GM18507 (cell line): ENCODE measurements around the gene ZNF804B.

Experiments used
- DNase-seq: peaks from one replicate; pipeline ENCODE4 v3.0.0; 2011; ENCODE audit warnings: low read depth; ENCODE audit not compliant: insufficient read length; ENCODE audit errors: extremely low spot score
- FAIRE-seq: peaks from 2 replicates; lab custom pipeline; 2011; peaks lifted over from hg19 to GRCh38; lab: Jason Lieb, UNC

The ZNF804B gene

GRCh38 chr7:88942815-88943501, 183.5 kb downstream of the ZNF804B start:
- no peak for FAIRE-seq

GRCh38 chr7:88951826-88952225, 192.3 kb downstream of the ZNF804B start:
- DNase-seq, result no peak
- no peak for FAIRE-seq

More at GRCh38 chr7:88942815-88943501, 183.5 kb downstream of the ZNF804B start:
- no peak for DNase-seq

DNA sequence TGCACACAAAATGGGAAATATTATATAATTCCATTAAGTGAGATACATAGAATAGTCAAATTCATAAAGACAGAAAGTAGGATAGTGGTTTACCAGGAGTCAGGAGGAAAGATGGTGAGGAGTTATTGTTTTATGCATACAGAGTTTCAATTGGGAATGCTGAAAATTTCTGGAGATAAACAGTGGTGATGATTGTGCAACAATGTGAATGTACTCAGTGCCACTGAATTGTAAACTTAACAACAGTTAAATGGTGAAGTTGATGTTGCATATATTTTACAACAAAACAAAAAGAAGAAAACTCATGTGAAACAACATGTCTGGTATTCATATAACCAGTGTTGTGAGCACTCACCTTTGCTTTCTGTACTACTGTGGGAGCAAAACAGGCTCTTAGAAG, 204.9 kb downstream of the ZNF804B start:
- DNase-seq, result no peak
- FAIRE-seq, result no peak

DNA sequence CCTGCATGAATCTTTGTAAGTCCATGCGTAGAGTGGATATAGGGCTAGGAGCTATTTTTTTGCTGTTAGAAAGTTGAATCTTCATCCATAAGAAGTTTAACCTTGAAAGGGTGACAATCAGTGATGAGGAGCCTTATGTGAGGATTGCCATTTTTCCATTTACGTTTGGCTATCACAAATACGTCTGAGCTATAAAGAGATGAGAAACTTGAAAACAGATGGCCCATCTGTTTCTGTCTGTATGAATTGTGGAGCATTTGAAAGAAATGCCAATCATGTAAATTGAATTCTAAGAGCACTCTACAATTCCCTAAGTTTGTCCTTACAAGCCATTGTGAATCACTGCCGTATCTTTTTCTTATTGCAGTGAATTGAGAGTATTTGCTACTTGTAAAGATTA, 205.9 kb downstream of the ZNF804B start:
- FAIRE-seq, result no peak

DNA sequence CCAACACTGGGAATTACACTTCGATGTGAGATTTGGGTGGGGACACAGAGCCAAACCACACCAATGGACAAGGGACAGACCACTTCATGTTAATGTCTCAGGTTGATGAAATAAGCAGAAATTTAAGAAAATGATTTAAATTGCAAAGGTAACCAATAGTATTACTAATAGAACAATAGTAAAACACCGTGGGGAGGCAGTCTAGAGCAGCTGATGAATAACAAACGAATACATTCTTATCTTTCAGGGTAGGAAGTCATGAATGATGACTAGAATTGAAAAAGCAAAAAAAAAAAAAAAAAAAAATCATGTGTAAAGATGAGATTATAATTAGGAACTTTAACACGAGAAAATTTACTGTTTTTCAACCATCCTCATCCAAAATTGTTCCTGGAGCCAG, 207.9 kb downstream of the ZNF804B start:
- DNase-seq (no peak), FAIRE-seq (no peak)

More for the DNA sequence above, 205.9 kb downstream of the ZNF804B start:
- DNase-seq, result no peak

DNA sequence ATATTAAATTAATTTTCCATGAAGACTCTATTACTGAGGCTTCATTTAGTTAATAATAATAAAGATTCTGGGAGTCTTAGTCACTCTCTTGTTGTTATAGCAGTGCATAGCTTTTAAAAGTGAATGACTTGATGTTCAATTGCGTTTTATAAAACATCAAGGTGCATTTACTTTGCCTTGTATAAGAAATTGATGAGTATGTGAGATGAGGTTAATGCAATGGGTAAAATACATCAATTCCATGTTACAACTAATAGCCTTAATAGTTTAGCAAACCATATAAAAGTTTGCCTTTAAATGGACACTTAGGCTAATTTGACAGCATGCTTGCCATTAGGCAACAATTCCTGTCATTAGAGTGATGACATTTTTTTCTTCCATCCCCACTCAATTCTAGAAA, 209.7 kb downstream of the ZNF804B start:
- FAIRE-seq, result no peak
- DNase-seq, result no peak

DNA sequence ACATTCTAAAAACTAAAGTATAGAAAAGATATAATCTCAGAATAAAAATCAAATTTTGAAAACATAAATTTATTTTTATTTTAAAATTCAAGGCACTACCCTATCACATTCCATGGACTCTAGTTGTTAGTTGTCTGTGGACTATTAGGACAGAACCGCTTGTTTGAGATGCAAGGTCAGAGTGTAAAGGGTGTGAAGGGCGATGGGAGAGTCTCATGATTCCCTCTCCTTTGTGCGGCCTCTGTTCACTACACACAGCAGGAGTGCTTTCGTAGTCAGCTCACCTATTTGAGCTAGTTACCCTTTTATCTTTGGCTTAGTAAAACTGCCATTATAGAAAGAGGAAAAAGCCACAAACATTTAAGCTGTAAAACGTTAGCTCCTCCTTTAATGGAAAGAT, 225.8 kb downstream of the ZNF804B start:
- FAIRE-seq, result no peak
- no peak for DNase-seq

DNA sequence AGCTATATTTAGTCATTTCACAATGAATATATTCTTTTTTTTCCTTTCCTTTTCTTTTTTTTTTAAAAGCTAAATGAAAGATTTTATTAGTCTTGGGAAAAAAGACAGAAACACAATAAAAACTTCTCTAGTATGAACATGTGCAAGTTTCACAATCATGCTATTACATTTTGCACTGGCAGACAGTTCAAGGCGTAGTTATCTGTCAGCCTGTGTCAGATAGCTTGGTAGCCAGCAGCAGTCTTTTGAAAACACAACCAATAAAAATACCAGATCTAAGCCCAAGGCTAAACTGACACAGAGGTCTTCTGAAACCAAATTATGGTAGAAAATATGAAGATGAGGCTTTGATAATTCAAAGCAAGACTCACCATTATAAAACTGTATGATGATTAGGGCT, 241.8 kb downstream of the ZNF804B start:
- FAIRE-seq (no peak), DNase-seq (no peak)

GRCh38 chr7:89002981-89003956, 243.8 kb downstream of the ZNF804B start:
- DNase-seq, result no peak
- peak; percentile 33 for FAIRE-seq

DNA sequence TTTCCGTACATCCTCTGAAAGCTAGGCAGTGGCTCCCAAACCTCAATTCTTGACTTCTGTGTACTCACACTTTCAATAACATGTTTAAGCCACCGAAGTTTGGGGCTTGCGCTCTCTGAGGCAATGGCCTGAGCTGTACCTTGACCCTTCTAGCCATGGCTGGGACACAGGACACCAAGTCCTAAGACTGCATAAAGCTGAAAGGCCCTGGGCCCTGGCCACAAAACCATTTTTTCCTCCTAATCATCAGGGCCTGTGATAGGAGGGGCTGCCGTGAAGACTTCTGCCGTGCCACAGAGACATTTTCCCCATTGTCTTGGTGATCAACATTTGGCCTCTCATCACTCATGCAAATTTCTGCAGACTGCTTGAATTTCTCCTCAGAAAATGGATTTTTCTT, 252.5 kb downstream of the ZNF804B start:
- DNase-seq, result no peak
- FAIRE-seq, result no peak

- DNase-seq (no peak), FAIRE-seq (no peak)
Measured at GRCh38 chr7:89017695-89018094, 258.2 kb downstream of the ZNF804B start.

- FAIRE-seq, result no peak
- no peak for DNase-seq
Measured at GRCh38 chr7:89021741-89022140, 262.2 kb downstream of the ZNF804B start.

- no peak for DNase-seq
- no peak for FAIRE-seq
Measured at GRCh38 chr7:89023206-89023605, 263.7 kb downstream of the ZNF804B start.

- no peak for DNase-seq
- no peak for FAIRE-seq
Measured at GRCh38 chr7:89023877-89024276, 264.4 kb downstream of the ZNF804B start.

DNA sequence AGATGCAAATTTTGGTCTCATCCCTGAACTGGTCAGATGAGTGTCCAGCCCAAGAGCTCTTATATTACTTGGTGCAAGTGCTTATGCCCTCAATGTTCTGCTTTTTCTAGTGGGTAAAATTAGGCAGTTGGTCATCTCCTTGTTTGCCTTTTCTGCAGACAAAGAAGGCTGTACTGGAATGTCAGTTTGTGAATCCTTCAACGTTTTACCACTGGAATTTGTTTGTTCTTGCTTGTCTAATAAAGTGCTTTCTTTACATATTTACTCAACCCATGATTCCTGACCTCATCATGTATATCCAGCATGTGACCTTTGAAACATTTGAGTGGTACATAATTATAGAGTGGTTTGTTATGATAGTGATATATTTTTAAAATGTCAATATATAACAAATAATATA, 268.3 kb downstream of the ZNF804B start:
- DNase-seq (no peak), FAIRE-seq (no peak)

DNA sequence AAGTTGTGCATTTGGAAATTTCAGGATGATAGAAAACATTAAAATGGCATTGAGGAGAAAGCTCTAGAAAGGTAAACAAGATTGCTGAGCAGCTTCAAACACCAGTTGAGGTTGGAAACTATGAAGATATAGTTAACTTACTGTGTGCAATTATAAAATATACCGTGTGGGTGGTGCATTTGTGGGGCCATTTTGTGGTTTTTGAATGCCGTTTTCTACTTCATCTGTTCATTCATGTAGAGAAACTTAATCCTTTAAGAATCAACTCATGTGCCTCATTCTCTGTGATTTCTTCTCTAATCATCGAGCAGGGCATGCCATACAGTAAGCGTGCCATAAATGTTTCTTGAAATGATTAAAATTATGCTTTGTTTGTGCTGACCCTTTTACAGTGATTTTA, 268.8 kb downstream of the ZNF804B start:
- no peak for DNase-seq
- FAIRE-seq, result no peak

DNA sequence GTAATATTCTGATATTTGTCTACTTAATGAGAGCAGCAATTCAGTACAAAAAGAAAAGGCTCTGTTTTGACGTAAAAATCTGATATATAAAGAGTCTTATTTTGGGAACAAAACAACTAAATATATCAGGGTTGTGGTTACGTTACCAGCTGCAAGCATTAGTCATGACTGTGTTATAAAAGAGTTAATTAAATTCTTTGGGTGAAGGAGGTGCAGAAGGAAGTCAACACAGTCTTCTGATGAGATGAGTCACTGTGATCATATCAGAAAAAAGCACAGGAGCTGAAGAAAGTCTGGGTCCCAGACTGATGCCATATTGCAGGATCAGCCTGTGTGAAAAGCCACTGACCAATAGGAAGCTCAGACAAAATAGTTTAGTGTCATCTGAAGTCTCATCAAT, 270.4 kb downstream of the ZNF804B start:
- DNase-seq (no peak), FAIRE-seq (no peak)

GRCh38 chr7:89041240-89041639, 281.7 kb downstream of the ZNF804B start:
- no peak for FAIRE-seq

DNA sequence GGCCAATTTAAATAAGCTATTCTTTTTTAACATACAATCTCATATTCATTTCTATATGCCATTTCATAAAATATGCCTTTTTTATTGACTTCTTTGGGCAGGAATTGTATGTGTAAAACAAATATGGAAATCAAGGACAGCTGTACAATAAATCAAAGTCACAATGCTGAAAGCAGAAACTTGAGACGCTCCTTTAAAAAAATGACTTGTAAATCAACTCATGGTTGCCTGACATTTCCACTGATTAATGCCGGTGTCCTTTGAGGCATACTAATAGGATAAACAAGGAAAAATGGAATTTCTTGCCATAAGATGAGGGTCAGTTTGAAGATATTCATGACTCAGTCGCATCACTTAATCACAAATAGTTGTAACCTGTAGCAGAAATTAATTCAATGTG, 283.4 kb downstream of the ZNF804B start:
- DNase-seq (no peak), FAIRE-seq (no peak)

More at GRCh38 chr7:89041240-89041639, 281.7 kb downstream of the ZNF804B start:
- no peak for DNase-seq

- DNase-seq (no peak), FAIRE-seq (no peak)
Measured at GRCh38 chr7:89049043-89049442, 289.5 kb downstream of the ZNF804B start.

DNA sequence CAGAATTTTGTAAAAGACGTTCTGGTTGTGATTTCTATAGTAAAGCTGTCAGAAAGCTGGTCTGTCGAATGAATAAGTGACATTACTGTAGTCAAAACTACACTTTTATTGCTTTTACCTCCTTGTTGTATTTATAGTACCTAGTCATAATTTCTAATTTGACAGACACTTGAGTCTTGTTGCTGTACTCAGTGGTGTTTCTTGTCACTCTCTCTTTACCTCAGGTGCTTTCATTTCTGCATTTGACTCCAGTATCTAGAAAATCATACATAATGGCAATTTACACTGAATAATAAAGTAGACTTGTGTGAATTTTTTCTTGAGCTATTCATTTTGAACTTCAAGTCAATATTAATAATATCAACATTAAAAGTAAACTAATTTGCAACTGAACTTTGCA, 293.6 kb downstream of the ZNF804B start:
- FAIRE-seq (no peak), DNase-seq (no peak)
